H1 (cell line): ENCODE measurements around the gene MT1F. TPM values are rescaled to one million over a fixed set of nuclear protein-coding genes. Genes with fewer than 3 reads are reported as not detected.

ENCODE experiments used
- CTCF ChIA-PET: fragments of 300-600 bp; sonication (Branson Sonifier 250); formaldehyde crosslinking; loops from one replicate; lab custom pipeline; 2021; ENCODE audit not compliant: partially characterized antibody; lab: Charles Lee
- POLR2A ChIA-PET: fragments of 300-600 bp; sonication (Branson Sonifier 250); formaldehyde crosslinking; loops from one replicate; lab custom pipeline; 2021; ENCODE audit warnings: inconsistent platforms; ENCODE audit not compliant: partially characterized antibody; lab: Charles Lee
- DNase-seq, 2 experiments: peaks; one replicate each; pipeline versions ENCODE4 v3.0.0 to v3.0.0-alpha.2; 2010 to 2022; ENCODE audit warnings: low spot score in 2 of 2, low read depth in 1 of 2, mixed read lengths in 1 of 2
- FAIRE-seq: peaks from 2 replicates; lab custom pipeline; 2011; peaks lifted over from hg19 to GRCh38; lab: Jason Lieb, UNC
- H2AFZ ChIP-seq: 2 replicates; pipeline ENCODE4 v1.8.1; 2012; ENCODE audit warnings: low read length, inconsistent platforms
- H2AK5ac ChIP-seq: 2 replicates; pipeline ENCODE4 v1.6.1; 2013; ENCODE audit warnings: low read depth, low read length
- H2BK120ac ChIP-seq: replicated peaks from 2 replicates; pipeline ENCODE3; 2013; ENCODE audit warnings: low read depth, low read length, inconsistent platforms
- H2BK12ac ChIP-seq: 2 replicates; pipeline ENCODE4 v1.6.1; 2013; ENCODE audit warnings: low read depth, low read length
- H2BK15ac ChIP-seq: 2 replicates; pipeline ENCODE4 v1.6.1; 2013; ENCODE audit warnings: low read length
- H2BK20ac ChIP-seq: 2 replicates; pipeline ENCODE4 v1.6.1; 2013; ENCODE audit warnings: low read length
- H2BK5ac ChIP-seq: 2 replicates; pipeline ENCODE4 v1.6.1; 2013; ENCODE audit warnings: low read depth, low read length
- H3K14ac ChIP-seq: 2 replicates; pipeline ENCODE4 v1.6.1; 2013; ENCODE audit warnings: inconsistent platforms; ENCODE audit not compliant: insufficient read length
- H3K18ac ChIP-seq: 2 replicates; pipeline ENCODE4 v1.6.1; 2013; ENCODE audit warnings: low read length; ENCODE audit errors: extremely low read depth
- H3K23ac ChIP-seq: 2 replicates; pipeline ENCODE4 v1.6.1; 2013; ENCODE audit warnings: inconsistent platforms; ENCODE audit not compliant: insufficient read length
- H3K23me2 ChIP-seq: 2 replicates; pipeline ENCODE4 v1.6.1; 2013; ENCODE audit warnings: low read depth, low read length
- H3K27ac ChIP-seq: 2 replicates; pipeline ENCODE4 v1.6.1; 2011; ENCODE audit warnings: low read depth, low read length, inconsistent platforms
- H3K27me3 ChIP-seq, 4 experiments: replicated peaks in 1 of 4; 1 replicate in 1 of 4; 2 replicates in 3 of 4; pipeline versions ENCODE4 v1.6.1 to v1.8.1; 2011 to 2013; ENCODE audit warnings: low read length in 3 of 4, mild to moderate bottlenecking in 3 of 4, inconsistent platforms in 2 of 4, mixed read lengths in 2 of 4, moderate library complexity in 1 of 4; ENCODE audit not compliant: control insufficient read depth in 3 of 4, insufficient read depth in 3 of 4; ENCODE audit errors: extremely low read depth in 1 of 4
- H3K36me3 ChIP-seq, 4 experiments: 2 replicates each; pipeline versions ENCODE4 v1.6.1 to v1.8.1; 2011 to 2013; ENCODE audit warnings: mild to moderate bottlenecking in 4 of 4, low read length in 3 of 4, moderate library complexity in 2 of 4, control low read depth in 1 of 4, inconsistent platforms in 1 of 4; ENCODE audit not compliant: insufficient read depth in 4 of 4, control insufficient read depth in 2 of 4
- H3K4ac ChIP-seq: replicated peaks from 2 replicates; pipeline ENCODE3; 2013; ENCODE audit warnings: low read length, low read depth, mixed read lengths, inconsistent platforms; ENCODE audit not compliant: insufficient read length
- H3K4me1 ChIP-seq, 4 experiments: replicated peaks in 1 of 4; 1 replicate in 1 of 4; 2 replicates in 3 of 4; pipeline versions ENCODE4 v1.6.1 to v1.8.1; 2011 to 2013; ENCODE audit warnings: low read length in 3 of 4, inconsistent platforms in 2 of 4, mixed read lengths in 1 of 4; ENCODE audit not compliant: insufficient read depth in 4 of 4, control insufficient read depth in 3 of 4
- H3K4me2 ChIP-seq, 2 experiments: 2 replicates each; pipeline versions ENCODE4 v1.6.1 to v1.8.1; 2011 to 2013; ENCODE audit warnings: low read depth in 2 of 2, low read length in 2 of 2, control low read depth in 1 of 2, inconsistent platforms in 1 of 2, mild to moderate bottlenecking in 1 of 2; ENCODE audit not compliant: insufficient read depth in 1 of 2
- H3K4me3 ChIP-seq, 4 experiments: fragments of 200-600, 300-600 bp in 1 of 4; sonication (generic), shearing (Covaris generic), sonication (Bioruptor Twin) in 1 of 4; 2 replicates each; pipeline versions ENCODE4 v1.5.1 to v1.8.1; 2011 to 2016; ENCODE audit warnings: low read length in 4 of 4, low read depth in 3 of 4, control low read depth in 2 of 4, inconsistent platforms in 2 of 4, mild to moderate bottlenecking in 2 of 4, mixed read lengths in 1 of 4, moderate library complexity in 1 of 4; ENCODE audit not compliant: insufficient read depth in 2 of 4; ENCODE audit errors: extremely low read depth in 1 of 4
- H3K56ac ChIP-seq: replicated peaks from 2 replicates; pipeline ENCODE3; 2013; ENCODE audit warnings: low read depth, mild to moderate bottlenecking, mixed read lengths, low read length, inconsistent platforms; ENCODE audit not compliant: insufficient read length
- H3K79me1 ChIP-seq: 2 replicates; pipeline ENCODE4 v1.6.1; 2013; ENCODE audit warnings: low read depth, low read length, control low read depth
- H3K79me2 ChIP-seq, 2 experiments: 2 replicates each; pipeline versions ENCODE4 v1.6.1 to v1.8.1; 2012 to 2013; ENCODE audit warnings: low read length in 2 of 2, mild to moderate bottlenecking in 2 of 2, inconsistent platforms in 1 of 2; ENCODE audit not compliant: insufficient read depth in 2 of 2, control insufficient read depth in 1 of 2
- H3K9ac ChIP-seq, 4 experiments: replicated peaks in 1 of 4; 1 replicate in 1 of 4; 2 replicates in 3 of 4; pipeline versions ENCODE4 v1.6.1 to v1.8.1; 2011 to 2013; ENCODE audit warnings: low read depth in 3 of 4, low read length in 3 of 4, control low read depth in 2 of 4, mild to moderate bottlenecking in 2 of 4, moderate library complexity in 2 of 4, inconsistent platforms in 1 of 4; ENCODE audit errors: extremely low read depth in 1 of 4
- H3K9me3 ChIP-seq, 2 experiments: 2 replicates each; pipeline versions ENCODE4 v1.6.1 to v1.8.1; 2012 to 2013; ENCODE audit warnings: mild to moderate bottlenecking in 2 of 2, moderate library complexity in 2 of 2, control low read depth in 1 of 2, inconsistent platforms in 1 of 2, low read depth in 1 of 2, low read length in 1 of 2, mixed read lengths in 1 of 2; ENCODE audit not compliant: insufficient read depth in 2 of 2
- H4K20me1 ChIP-seq, 2 experiments: replicated peaks in 1 of 2; 2 replicates each; pipeline versions ENCODE3 to v1.8.1; 2011 to 2013; ENCODE audit warnings: inconsistent platforms in 2 of 2, low read length in 2 of 2, mild to moderate bottlenecking in 1 of 2; ENCODE audit not compliant: insufficient read depth in 2 of 2, control insufficient read depth in 1 of 2
- H4K5ac ChIP-seq: 2 replicates; pipeline ENCODE4 v1.6.1; 2013; ENCODE audit warnings: low read length, low read depth, mixed read lengths, inconsistent platforms; ENCODE audit not compliant: insufficient read length
- H4K8ac ChIP-seq: 2 replicates; pipeline ENCODE4 v1.8.0; 2013; ENCODE audit warnings: mild to moderate bottlenecking, moderate library complexity, low read length, inconsistent platforms; ENCODE audit not compliant: insufficient read depth; ENCODE audit errors: extremely low read depth
- H4K91ac ChIP-seq: replicated peaks from 2 replicates; pipeline ENCODE3; 2013; ENCODE audit warnings: low read length, mixed read lengths, inconsistent platforms; ENCODE audit not compliant: insufficient read length
- BACH1 ChIP-seq: IDR thresholded peaks from 2 replicates; pipeline ENCODE4 v1.6.1; 2012; ENCODE audit warnings: low read length, improper control_type of control experiment
- CBX8 ChIP-seq: fragments of 300-800, 300-1000 bp; sonication (generic); IDR thresholded peaks from 2 replicates; pipeline ENCODE4 v1.7.1; 2016; ENCODE audit warnings: low read depth, low read length, borderline replicate concordance
- JUN ChIP-seq: IDR thresholded peaks from 2 replicates; pipeline ENCODE4 v1.6.1; 2011; ENCODE audit warnings: low read depth, mild to moderate bottlenecking, improper control_type of control experiment, low read length
- JUND ChIP-seq: IDR thresholded peaks from 2 replicates; pipeline ENCODE4 v1.6.1; 2011; ENCODE audit warnings: mild to moderate bottlenecking, improper control_type of control experiment, low read length
- NANOG ChIP-seq: IDR thresholded peaks from 2 replicates; pipeline ENCODE4 v1.6.1; 2011; ENCODE audit warnings: low read length, low read depth, mild to moderate bottlenecking, inconsistent platforms; ENCODE audit not compliant: insufficient read depth, poor library complexity, severe bottlenecking
- NRF1 ChIP-seq: IDR thresholded peaks from 2 replicates; pipeline ENCODE4 v1.6.1; 2011; ENCODE audit warnings: mild to moderate bottlenecking, low read depth, low read length, improper control_type of control experiment
- POLR2A ChIP-seq, 2 experiments: IDR thresholded peaks; 1 replicate in 1 of 2; 2 replicates in 1 of 2; pipeline ENCODE4 v1.6.1; 2011; ENCODE audit warnings: low read depth in 2 of 2, low read length in 2 of 2, mild to moderate bottlenecking in 2 of 2; ENCODE audit errors: control extremely low read depth in 1 of 2
- POLR2AphosphoS5 ChIP-seq: IDR thresholded peaks from 2 replicates; pipeline ENCODE4 v1.6.1; 2011; ENCODE audit warnings: low read depth, low read length
- RNF2 ChIP-seq: fragments of 200-900, 300-1000 bp; sonication (generic); IDR thresholded peaks from 2 replicates; pipeline ENCODE4 v1.7.1; 2016; ENCODE audit warnings: borderline replicate concordance, low read depth, mild to moderate bottlenecking, antibody characterized with exemption, low read length; ENCODE audit not compliant: poor library complexity, severe bottlenecking; ENCODE audit errors: missing control alignments
- SIRT6 ChIP-seq: IDR thresholded peaks from one replicate; pipeline ENCODE4 v1.7.1; 2012; ENCODE audit warnings: low read length, inconsistent platforms
- SRF ChIP-seq: IDR thresholded peaks from 2 replicates; pipeline ENCODE4 v1.6.1; 2011; ENCODE audit warnings: mild to moderate bottlenecking, low read depth, low read length, moderate library complexity
- whole genome bisulfite sequencing, 2 experiments: shearing (Covaris generic) in 1 of 2; methylation state at CpG; one replicate each; pipeline versions ENCODE4 v1.1.6 to v1.1.7; 2013 to 2015; ENCODE audit warnings: low lambda C conversion rate in 2 of 2, mixed read lengths in 2 of 2, inconsistent platforms in 1 of 2, low coverage in 1 of 2, missing lambda C conversion rate in 1 of 2; ENCODE audit not compliant: insufficient replicate concordance in 2 of 2, insufficient coverage in 1 of 2, insufficient read length in 1 of 2; ENCODE audit errors: extremely low coverage in 1 of 2, missing lambda C conversion rate in 1 of 2; 5-methylcytosine and 5-hydroxymethylcytosine counted together
- polyA plus RNA-seq, 7 experiments: library from polyadenylated mRNA; depleted of rRNA in 3 of 7; stranded (reverse) in 5 of 7; unstranded in 2 of 7; fragments of >200 nt in 5 of 7; fragments of 200-250 nt in 2 of 7; gene quantifications; 1 replicate in 5 of 7; 2 replicates in 1 of 7; 4 replicates in 1 of 7; pipeline versions ENCODE4 v1.2.1 to v1.2.3, GENCODE V29; 2011 to 2013; ENCODE audit warnings: missing spikeins in 2 of 7, mixed read lengths in 2 of 7
- total RNA-seq: library from RNA; stranded (reverse); fragmentation: NEBNext Ultra II Directional; extraction: Animal tissue kit (Norgen Biotek cat#: 25700); gene quantifications from 2 replicates; pipeline ENCODE4 v1.2.1, GENCODE V29; 2021
- TF ChIP-seq, protein P1 (sequence below), 3 experiments: IDR thresholded peaks; 1 replicate in 2 of 3; 2 replicates in 1 of 3; pipeline versions ENCODE4 v1.5.1 to v1.6.1; 2011; ENCODE audit warnings: low read length in 3 of 3, mild to moderate bottlenecking in 3 of 3, inconsistent platforms in 2 of 3, low read depth in 1 of 3, moderate library complexity in 1 of 3; ENCODE audit not compliant: insufficient read depth in 1 of 3; ENCODE audit errors: control extremely low read depth in 1 of 3

The MT1F gene
- total and polyA plus RNA-seq, 2 of the 8 experiments (the other 6 are each of a cell fraction or from before 2014, with no cell fraction given): 5.9 to 20.8 TPM

- Histone ChIP-seq H2AFZ (no peak overlapping the region), H2BK120ac (no peak overlapping the region), H3K27me3 (peaks cover 0 to 21% (median 16%) of the 10 kb centered on the region in 4 experiments; a peak in 5 of 7 replicates), H3K4me1 (peaks cover 0 to 15% (median 8%) of the 10 kb centered on the region in 4 experiments; a peak in 6 of 7 replicates), H2BK5ac (no peak overlapping the region), H3K4ac (no peak overlapping the region), H3K23ac (no peak overlapping the region), H3K27ac (no peak overlapping the region), H2BK12ac (no peak overlapping the region), H2BK20ac (no peak overlapping the region), H3K36me3 (peaks cover 0 to 3% (median 0%) of the 10 kb centered on the region in 4 experiments; a peak in 1 of 8 replicates), H3K4me3 (no peak overlapping the region), H3K23me2 (peaks cover 10% of the 10 kb centered on the region), H4K20me1 (peaks cover 0 to under 1% of the 10 kb centered on the region in 2 experiments), H3K4me2 (no peak overlapping the region), H3K14ac (no peak overlapping the region), H3K9ac (no peak overlapping the region), H4K91ac (no peak overlapping the region), H3K79me2 (no peaks in the 10 kb centered on the region), H3K18ac (no peak overlapping the region), H4K8ac (no peak overlapping the region), H3K56ac (no peak overlapping the region), H4K5ac (no peak overlapping the region), H3K79me1 (no peaks in the 10 kb centered on the region; the same call in 1 of the 2 replicates), H2BK15ac (no peak overlapping the region), H2AK5ac (no peak overlapping the region), H3K9me3 (no peaks in the 10 kb centered on the region)
- DNase-seq: no peak
- ChIA-PET POLR2A (interaction anchor here (0.8 to 12.9 kb wide), 3 partner anchors 11 to 55 kb away, joined by 3 to 205 read pairs (median 5); partner anchors contain the start of genes MT1G and MT1H), CTCF (interaction anchor here (0.8 kb wide), 2 partner anchors 14 to 15 kb away, joined by 3 to 5 read pairs; no protein-coding TSS in a partner anchor)
- FAIRE-seq: no peak
- 87% methylated on average over 7 of the region's 7 CpGs; no CpG with 5 or more reads in 1 of the 2 experiments for WGBS, 2 experiments
- TF ChIP-seq NANOG (no peak), POLR2A (IDR thresholded peaks at IDR 0.05; ENCODE audit: control extremely low read depth in 1 of 2, low read depth in 2 of 2, low read length in 2 of 2) (no peak), CBX8 (no peak), JUN (no peak), BACH1 (no peak), POLR2AphosphoS5 (no peak), RNF2 (no peak), JUND (no peak), SRF (no peak), NRF1 (no peak), SIRT6 (no peak)
- TF ChIP-seq, protein P1, sequence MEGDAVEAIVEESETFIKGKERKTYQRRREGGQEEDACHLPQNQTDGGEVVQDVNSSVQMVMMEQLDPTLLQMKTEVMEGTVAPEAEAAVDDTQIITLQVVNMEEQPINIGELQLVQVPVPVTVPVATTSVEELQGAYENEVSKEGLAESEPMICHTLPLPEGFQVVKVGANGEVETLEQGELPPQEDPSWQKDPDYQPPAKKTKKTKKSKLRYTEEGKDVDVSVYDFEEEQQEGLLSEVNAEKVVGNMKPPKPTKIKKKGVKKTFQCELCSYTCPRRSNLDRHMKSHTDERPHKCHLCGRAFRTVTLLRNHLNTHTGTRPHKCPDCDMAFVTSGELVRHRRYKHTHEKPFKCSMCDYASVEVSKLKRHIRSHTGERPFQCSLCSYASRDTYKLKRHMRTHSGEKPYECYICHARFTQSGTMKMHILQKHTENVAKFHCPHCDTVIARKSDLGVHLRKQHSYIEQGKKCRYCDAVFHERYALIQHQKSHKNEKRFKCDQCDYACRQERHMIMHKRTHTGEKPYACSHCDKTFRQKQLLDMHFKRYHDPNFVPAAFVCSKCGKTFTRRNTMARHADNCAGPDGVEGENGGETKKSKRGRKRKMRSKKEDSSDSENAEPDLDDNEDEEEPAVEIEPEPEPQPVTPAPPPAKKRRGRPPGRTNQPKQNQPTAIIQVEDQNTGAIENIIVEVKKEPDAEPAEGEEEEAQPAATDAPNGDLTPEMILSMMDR (IDR thresholded peaks at IDR 0.05; ENCODE audit: control extremely low read depth in 1 of 3, insufficient read depth in 1 of 3, low read depth in 1 of 3, low read length in 3 of 3): no peak
These were observed 29.0 kb downstream of the MT1F start for GRCh38 chr16:56686758-56687157.
